Amygdala (tissue), 56 donors: ENCODE results near the gene MCM3AP.

Experiments used
- DNase-seq, 56 donors: peaks; one replicate each; lab custom pipeline; 2025; lab: John Stamatoyannopoulos, UW

Gene MCM3AP

GRCh38 chr21:46190491-46191131 is 94.8 kb downstream of the MCM3AP start:
- no peak for DNase-seq

GRCh38 chr21:46189959-46190490 is 95.4 kb downstream of the MCM3AP start:
- no peak for DNase-seq

GRCh38 chr21:46189213-46189958 is 96.0 kb downstream of the MCM3AP start:
- DNase-seq = no peak

DNA sequence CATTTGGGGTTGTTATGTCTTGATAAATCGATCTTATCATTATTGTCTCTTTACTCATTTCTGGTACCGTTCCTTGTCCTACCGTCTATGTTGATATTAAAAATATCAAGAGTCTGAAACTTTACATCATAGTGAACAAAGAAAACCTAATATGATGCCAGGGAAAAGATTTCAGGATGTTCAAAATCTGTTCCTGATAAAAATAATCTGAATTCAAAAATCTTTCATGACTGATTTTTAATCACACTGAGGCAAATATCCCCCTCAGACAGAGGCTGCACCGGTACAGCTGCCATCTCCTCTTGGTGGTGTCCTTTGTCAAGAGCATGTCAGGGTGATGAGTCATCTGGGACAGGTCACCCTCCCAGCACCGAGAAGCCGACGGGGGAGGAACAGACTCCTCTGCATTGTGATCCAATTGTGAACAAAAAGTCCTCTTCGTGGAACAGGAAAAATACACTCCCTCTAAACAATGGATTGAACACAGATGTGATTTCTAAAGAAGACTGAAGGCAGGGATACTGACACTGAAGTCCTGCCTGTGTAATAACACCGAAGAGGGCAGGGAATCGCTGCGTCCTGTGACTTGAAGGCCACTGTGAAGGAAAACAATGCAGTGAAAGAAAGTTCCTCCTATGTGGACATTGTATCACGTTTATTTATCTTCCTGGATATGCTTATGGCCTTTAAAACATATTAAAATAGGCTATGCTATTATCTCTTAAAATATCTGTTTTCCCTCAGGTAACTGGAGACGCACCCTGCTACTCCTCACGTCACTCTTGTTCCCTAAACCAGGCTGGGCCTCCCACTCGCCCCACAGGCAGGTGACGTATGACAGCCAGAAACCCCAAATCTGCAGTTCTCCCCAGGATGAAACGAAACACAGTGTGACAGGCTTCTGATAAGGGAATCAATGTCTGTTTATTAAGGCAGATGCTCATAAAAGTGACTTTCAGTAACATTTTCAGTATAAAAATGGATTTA is 96.9 kb downstream of the MCM3AP start:
- DNase-seq = peak in 10 of 56 donors; percentile 10 to 53 (median 38)

DNA sequence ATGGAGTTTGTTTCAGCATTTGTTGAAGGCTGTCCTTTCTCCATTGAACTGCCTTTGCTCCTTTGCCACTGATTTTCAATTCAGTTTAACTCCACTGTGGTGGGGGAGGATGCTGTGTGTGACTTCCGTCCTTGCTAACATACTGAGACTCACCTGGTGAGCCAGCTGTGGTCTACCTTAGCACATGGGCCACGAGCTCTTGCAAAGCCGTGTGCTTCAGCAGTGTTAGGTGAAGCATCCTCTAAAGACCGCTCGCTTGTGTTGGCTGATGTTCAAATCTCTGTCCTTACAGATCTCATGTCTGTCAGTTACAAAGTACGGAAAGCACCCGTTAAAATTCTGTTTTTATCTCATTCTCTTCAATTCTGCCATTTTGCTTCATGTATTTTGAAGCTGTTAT is 97.6 kb downstream of the MCM3AP start:
- DNase-seq = no peak

- DNase-seq = no peak
Observed at GRCh38 chr21:46187261-46187660, 98.2 kb downstream of the MCM3AP start.

GRCh38 chr21:46185716-46186115 is 99.7 kb downstream of the MCM3AP start:
- no peak for DNase-seq
